Midbrain (tissue), 1 donor: ENCODE results near the gene NYAP2.

Source experiments
- DNase-seq: peaks from one replicate; lab custom pipeline; 2025; lab: John Stamatoyannopoulos, UW

The NYAP2 gene

DNA sequence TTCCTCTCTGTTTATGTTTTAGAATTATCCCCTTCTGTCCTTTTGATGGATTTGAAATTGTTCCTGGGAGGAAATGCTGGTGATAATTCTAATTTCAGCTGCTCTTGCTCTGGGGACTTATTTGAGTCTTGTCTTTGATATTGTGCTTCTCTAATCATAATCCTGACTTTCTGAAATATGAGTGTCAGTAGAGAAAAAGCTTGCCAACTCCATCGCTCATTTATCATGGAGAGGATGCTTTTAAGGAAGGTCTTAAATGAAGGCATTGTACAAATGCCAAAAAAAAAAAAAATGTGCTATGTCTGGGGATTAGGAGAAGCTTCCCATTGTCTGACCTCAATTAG, 159.5 kb downstream of the NYAP2 start:
- DNase-seq, result no peak

DNA sequence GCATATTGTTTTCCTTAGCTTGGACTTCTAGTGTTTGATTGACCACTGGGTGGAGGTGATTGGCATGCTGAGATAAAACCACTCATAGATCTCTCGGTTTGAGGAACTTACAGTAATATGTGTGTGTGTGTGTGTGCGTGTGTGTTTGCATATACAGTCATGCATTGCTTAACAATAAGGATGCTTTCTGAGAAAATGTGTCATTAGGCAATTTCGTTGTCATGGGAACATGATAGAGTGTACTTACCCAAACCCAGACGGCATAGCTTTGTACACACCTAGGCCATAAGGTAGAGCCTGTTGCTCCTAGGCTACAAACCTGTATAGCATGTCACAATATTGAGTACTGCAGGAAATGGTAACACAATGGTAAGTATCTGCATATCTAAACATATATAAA, 167.3 kb downstream of the NYAP2 start:
- DNase-seq, result no peak

DNA sequence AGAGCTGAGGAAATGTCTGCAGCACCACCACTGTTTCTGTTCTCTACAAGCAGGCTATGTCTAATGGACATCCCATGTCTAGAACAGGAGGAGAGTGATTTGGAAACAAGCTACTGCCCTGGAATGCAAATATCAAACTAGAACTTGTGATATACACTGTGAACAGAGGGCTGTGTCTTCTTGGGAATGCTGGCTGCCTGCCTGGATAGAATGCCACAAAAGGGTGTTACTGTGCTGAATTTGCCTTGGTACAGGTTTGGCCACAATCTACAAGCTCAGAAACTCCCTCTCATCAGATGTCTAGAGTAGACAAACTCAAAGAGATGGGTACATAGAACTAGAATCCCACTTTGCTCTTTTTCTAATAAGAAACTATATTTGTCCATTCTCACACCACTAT, 170.5 kb downstream of the NYAP2 start:
- DNase-seq, result no peak

DNA sequence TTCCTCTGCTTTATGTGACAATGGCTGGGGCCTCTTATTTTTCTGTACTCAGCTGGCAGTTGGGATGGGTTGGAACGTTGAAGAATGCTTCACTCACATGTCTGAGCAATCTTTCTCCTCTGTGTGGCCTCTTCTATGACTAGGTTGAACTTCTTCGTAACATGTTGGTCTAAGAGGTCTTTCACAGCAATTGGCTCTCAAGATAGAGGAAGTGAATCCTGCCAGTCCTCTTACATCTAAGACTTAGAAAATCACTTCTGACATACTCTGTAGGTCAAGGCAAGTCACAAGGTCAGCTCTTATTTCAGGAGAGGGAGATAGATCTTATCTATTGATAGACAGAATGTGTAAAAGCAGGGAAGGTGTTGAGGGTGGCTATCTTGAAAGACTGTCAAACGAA, 174.1 kb downstream of the NYAP2 start:
- DNase-seq, result no peak

DNA sequence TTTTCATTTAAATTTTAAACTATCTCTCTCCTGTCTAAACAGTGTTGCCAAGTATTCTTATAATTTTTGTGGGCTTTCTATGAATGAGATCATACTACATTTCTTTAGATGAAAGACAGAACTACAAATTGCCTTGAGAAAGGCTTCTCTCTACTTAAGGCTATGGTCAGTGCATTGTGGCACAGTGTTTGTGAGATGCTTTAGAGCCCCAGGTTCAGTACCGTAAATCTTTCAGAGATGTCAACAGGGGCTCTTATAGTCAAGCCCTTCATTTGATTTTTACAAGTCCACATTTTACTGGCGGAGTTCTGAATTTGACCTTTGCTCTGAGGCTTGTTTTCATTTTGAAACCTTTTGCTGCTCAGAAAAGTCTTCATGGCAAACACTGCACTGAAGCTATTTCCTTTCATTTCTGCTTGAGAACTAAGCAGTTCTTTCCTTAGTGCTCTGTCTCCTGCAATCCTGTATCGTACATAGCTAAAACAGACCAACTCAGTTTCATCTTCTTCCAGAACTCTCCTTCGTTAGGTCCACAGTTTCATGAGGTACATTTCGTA, 175.2 kb downstream of the NYAP2 start:
- DNase-seq, result no peak

DNA sequence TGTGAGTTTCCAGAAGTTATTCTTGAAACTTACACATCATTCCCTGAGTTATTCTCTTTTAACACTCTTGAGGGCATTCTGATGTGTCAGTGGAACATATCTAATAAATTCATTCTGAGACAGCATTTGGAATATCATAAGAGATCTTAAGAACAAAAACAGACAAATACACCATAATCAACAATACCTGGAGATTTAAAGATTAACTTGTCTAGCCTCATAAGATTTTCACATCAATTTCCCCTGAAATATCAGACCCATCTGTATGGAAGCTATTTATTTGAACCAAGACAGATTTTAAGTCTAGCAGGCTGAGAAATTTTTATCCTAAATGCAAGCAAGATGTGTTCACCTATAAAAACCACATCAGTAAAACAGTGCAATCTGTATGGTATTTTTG, 181.6 kb downstream of the NYAP2 start:
- DNase-seq, result no peak

DNA sequence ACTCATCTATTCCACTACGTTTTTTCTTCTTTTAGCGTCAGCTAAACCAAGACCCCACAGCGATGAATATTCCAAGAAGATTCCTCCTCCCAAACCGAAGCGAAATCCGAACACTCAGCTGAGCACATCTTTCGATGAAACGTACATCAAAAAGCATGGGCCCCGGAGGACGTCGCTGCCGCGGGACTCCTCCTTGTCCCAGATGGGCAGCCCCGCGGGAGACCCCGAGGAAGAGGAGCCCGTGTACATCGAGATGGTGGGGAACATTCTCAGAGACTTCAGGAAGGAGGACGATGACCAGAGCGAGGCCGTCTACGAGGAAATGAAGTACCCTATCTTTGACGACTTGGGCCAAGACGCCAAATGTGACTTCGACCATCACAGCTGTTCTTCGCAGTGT, 182.4 kb downstream of the NYAP2 start:
- no peak for DNase-seq

DNA sequence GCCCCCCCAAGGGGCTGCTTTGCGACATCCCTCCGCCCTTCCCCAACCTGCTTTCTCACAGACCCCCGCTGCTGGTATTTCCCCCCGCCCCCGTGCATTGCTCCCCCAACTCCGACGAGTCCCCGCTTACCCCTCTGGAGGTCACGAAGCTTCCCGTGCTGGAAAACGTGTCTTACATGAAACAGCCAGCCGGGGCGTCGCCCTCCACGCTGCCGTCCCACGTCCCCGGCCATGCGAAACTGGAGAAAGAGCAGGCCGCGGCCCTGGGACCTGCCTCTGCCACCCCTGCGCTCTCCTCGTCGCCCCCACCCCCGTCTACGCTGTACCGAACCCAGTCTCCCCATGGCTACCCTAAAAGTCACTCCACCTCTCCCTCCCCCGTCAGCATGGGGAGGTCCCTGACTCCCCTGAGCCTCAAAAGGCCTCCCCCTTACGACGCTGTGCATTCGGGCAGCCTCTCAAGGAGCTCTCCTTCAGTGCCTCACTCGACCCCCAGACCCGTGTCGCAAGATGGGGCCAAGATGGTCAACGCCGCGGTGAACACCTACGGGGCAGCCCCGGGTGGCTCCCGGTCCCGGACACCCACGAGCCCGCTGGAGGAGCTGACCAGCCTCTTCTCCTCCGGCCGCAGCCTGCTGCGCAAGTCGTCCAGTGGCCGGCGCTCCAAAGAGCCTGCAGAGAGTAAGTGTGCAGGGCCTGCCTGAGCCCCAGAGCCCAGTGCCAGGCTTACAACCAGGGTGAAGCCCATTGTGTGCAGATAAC, 183.0 kb downstream of the NYAP2 start:
- no peak for DNase-seq

DNA sequence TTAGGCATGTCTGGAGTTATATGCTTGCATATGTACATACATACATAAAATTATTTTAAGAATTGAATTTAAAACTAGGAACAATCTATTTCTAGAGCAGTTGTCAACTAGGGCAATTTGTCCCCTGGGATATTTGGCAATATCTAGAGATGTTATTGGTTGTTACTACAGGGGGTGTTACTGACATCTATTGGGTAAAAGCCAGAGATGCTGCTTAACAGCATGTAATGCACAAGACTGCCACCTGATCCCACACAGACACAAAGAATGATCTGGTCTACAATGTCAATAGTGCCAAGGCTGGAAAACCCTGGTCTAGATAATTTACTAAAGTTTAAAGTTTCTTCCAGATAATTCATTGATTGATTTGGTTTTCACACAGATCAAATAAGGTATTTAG, 185.3 kb downstream of the NYAP2 start:
- DNase-seq, result no peak

DNA sequence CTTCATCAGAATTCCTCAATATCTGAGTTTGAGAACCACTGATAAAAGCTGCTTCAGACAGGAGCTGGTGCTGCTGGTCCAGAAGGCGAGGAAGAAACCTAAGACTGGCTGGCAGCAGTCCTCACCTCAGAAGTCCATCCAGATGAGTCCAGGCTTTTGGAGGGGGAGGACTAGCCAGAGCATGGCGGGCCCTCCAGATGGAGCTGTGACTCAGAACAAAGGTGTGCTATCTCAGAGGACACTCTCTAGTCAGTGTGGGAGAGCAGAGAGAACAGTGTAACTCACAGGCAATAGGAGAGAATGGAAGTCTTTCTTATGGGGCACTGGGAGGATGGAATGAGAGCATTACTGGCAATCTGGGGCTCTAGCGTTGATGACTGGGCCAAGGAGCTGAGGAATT, 191.4 kb downstream of the NYAP2 start:
- no peak for DNase-seq

DNA sequence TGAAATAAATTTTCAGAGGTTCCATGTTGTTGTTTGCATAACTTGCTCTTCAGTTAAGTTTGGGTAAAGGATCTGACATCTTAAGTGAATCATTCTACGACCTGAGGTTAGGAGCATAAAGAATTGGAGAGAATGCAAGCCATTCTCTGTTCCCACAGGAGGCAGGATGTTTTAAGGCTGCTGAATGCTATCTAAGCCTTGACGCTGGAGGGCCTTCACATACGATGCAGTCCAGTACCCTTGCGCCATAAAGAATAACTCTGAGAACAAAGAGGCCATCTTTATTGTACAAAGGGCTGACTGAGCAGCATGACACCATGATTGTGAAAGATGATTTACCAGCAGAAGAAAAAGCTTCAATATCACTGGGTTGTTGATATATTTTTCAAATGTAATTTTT, 198.4 kb downstream of the NYAP2 start:
- DNase-seq, result no peak

DNA sequence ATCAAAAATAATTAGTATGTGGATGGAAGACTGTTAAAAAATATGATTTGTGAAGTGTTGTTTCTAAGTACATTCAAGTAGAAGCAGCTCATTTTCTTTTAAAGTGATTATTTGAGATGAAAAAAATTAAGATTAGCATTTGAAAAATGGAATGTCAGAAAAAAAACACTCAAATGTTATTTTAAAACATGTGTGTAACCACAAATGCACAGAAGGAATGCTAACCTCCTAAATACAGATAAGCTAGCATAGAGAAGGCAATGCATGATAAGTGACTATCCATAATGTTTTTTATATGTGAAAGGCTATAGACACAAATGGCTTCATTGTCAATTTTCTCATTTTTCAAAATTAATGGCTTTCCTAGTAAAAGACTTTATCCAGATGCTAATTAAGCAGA, 198.9 kb downstream of the NYAP2 start:
- no peak for DNase-seq

DNA sequence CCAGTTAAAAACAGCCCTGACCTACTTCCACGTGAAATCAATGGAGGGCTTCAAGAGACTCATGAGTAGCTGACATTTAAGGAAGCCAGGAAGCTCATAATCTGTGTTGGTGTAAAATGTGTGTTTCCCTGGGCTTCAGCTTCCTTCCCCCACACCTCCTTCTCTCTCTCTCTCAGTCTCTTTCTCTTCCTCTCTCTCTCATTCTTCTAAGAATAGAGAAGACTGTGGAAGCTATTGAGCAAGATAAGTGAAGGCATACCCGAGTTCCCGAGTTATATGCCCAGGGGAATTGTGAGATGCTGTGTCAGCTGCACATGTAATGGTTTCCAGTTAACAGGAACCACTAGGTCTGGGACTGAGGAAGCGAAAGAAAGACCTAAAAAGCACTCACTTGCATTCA, 199.4 kb downstream of the NYAP2 start:
- no peak for DNase-seq

DNA sequence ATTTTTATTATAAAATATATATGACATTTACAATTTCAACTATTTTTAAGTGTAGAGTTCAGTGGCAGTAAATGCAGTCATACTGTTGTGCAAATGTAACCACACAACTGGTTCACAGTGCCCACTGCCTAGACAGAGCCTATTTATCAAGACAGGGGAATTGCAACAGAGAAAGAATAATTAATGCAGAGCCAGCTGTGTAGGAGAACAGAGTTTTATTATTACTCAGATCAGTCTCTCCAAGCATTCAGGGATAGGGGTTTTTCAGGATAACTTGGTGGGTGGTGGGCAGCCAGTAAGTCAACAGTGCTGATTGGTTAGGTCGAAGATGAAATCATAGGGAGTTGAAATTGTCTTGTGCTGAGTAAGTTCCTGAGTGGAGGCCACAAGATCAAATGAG, 200.3 kb downstream of the NYAP2 start:
- DNase-seq, result no peak

DNA sequence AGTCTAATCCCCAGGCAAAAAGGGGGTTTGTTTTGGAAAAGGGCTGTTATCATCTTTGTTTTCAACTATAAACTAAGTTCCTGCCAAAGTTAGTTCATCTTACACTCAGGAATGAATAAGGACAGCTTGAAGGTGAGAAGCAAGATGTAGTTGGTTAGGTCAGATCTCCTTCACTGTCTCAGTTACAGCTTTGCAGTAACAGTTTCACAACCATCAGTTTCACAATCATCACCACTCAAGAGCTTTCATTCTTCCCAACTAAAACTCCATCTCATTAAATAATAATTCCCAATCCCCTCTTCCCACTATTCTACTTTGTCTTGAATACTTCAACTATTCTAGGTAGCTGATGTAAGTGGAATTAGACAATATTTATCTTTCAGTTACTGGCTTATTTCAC, 200.9 kb downstream of the NYAP2 start:
- no peak for DNase-seq

DNA sequence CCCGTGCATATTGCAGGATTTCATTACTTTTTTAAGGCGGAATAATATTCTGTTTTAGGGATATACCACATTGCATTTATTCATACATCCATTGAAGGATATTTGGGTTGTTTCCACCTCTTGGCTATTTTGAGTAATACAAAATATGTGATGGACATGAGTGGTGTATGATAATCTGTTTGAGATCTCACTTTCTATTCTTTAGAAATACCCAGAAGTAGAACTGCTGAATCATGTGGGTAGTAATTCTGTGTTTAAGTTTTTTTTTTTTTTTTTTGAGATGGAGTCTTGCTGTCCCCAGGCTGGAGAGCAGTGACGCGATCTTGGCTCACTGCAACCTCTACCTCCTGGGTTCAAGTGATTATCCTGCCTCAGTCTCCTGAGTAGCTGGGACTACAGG, 201.4 kb downstream of the NYAP2 start:
- no peak for DNase-seq

DNA sequence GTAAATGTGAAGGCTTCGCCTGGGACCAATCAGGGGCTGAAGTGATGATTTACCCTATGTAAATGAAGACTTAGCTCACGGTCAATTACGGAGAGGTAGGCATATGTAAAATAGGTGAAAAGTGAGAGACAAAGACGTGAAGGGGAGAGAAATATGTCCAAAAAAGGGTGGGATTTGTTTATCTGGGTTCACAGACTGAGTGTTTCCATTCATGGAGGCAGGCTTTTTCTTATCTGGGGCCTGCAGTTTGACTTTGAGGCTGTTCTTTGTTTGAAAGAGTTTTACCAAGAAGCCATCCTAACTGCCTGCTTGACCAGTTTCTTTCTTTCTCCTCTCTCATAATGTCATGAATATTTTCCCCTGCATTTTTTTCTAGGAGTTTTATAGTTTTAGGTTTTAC, 202.7 kb downstream of the NYAP2 start:
- no peak for DNase-seq

DNA sequence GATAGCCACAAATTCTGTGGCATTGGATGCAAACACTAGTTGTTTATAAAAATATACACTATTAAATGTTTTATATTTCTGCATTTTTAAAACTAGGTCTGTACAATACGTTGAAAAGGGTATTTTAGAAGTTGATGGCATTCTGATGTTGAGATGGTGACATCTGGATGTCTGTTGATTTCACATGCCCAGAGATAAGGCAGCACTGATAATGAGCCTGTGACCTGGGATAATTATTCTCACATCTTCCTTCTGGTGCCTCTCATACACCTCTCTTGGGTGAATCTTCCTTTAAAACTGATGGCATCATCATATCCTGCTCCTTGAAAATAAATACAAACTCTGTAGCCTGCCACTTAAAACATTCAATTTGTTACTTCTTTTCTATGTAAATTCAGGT, 208.6 kb downstream of the NYAP2 start:
- DNase-seq, result no peak

DNA sequence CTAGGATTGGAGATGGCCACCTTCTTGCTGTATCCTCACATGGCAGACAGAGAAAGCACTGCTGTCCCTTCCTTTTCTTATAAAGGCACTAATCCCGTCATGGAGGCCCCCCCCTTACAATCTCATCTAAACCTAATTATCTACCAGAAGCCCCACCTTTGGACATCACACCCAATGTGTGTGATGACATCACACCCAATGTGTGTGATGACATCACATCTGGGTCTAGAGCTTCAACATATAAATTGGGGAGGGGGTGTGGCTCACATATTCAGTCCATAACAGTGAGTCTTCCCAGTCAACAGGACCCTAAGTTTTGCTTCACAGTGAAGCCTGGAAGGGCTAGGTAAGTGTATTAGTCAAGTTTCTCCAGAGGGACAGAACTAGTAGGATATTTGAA, 213.1 kb downstream of the NYAP2 start:
- no peak for DNase-seq

DNA sequence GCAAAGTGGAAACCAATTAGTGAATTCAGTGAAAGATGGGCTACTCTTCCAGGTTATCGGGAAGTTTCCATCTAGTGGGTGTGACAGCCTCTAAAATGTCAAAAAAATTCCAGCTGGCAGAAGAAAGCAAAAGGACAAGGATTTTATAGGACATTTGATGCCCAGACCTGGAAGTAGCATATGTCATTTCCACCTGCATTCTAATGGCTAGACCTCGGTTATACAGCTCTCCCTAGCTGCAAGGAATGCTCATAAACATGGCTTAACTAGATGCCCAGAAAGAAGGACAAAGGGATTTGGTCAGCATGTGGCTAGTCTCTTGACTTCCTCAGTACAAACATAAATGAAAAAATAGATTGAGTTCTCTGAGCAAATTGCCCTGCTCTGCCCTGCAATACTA, 215.4 kb downstream of the NYAP2 start:
- DNase-seq, result no peak

DNA sequence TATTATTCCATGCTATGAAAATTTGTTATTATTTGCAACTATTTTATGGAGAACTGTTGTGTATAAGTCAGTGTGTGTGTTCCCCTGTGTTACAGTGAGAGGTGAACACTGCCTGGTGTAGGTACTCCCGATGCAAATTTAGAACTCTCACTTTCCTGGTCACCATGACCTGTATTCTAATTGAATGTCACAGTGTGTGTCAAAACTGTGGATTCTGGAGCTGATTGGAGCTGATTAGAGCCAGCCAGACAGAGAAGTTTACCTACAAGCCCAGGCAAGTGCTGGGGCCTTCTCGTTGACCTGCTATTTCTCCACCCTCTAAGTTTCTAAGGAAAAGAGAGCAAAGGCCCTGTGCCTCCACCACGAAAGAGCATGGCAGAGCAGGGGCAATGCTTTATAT, 216.0 kb downstream of the NYAP2 start:
- DNase-seq, result no peak

DNA sequence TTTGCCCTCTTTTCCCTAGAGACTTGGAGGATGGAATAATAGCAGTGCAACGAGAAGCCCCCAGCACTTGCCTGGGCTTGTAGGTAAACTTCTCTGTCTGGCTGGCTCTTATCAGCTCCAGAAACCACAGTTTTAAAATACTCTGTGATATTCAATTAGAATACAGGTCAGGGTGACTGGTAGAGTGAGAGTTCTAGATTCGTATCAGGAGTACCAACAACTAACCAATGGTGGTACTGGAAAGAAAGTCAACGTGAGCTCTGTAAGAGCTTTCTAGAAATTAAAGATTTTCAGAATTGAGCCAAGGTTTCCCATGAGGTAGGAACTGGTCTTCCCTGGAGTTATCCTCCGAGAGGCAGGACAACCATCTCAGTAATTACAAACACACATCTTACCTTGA, 216.9 kb downstream of the NYAP2 start:
- no peak for DNase-seq

DNA sequence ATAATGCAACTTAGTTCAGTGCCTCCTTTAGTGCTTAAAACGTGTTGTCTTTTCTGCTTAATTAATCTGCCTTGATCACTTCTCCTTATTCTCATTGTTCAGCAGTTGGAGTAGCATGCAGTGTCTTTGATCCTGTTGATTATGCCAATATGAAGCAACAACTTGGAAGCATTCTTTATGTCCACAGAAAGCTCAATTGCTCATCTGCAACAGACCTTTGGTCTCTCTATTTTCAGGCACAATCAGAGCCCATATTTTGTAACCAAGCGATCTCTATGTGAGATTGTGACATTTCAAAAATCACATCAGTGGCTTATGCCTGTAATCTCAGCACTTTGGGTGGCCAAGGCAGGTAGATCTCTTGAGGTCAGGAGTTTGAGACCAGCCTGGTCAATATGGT, 217.3 kb downstream of the NYAP2 start:
- DNase-seq, result no peak

DNA sequence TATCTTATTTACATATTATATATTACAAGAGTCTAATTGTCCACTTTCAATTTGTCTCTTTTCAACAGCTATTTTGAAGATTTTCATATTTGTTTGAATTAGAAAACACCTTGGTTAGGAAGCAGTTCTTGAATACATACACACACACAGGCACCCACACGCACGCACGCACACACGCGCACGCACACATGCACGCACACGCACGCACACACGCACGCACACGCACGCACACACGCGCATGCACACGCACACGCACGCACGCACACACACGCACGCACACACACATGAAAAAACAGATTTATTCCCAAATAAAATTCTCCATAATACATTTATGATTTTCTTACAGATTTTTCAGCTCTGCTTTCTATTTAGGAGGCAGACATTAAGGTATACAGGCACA, 220.7 kb downstream of the NYAP2 start:
- DNase-seq, result no peak
